Measurements from ENCODE around the gene DHFR. TPM values are rescaled to one million over a fixed set of nuclear protein-coding genes. Genes with fewer than 3 reads are reported as not detected.

Gene DHFR
- total RNA-seq, 4 donors from 2014 or later: 0.89 to 3.6 (median 2.1) TPM

- DNase-seq (ENCODE audit: low spot score in 2 of 2): no peak
- intact Hi-C loops (cut with DNase I; ENCODE audit: low total_unique reads): no loop called here
- 98 to 100% methylated on average over 1 of the region's 1 CpG for WGBS, 2 donors
- TF ChIP-seq, protein P1, sequence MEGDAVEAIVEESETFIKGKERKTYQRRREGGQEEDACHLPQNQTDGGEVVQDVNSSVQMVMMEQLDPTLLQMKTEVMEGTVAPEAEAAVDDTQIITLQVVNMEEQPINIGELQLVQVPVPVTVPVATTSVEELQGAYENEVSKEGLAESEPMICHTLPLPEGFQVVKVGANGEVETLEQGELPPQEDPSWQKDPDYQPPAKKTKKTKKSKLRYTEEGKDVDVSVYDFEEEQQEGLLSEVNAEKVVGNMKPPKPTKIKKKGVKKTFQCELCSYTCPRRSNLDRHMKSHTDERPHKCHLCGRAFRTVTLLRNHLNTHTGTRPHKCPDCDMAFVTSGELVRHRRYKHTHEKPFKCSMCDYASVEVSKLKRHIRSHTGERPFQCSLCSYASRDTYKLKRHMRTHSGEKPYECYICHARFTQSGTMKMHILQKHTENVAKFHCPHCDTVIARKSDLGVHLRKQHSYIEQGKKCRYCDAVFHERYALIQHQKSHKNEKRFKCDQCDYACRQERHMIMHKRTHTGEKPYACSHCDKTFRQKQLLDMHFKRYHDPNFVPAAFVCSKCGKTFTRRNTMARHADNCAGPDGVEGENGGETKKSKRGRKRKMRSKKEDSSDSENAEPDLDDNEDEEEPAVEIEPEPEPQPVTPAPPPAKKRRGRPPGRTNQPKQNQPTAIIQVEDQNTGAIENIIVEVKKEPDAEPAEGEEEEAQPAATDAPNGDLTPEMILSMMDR (IDR thresholded peaks at IDR 0.05): no peak
- TF ChIP-seq POLR2A (IDR thresholded peaks at IDR 0.05): no peak
- H3K4me3 ChIP-seq (ENCODE audit: low read depth, poor library complexity, severe bottlenecking): no peak overlapping the region
Measured at GRCh38 chr5:80608731-80609130, 46.1 kb downstream of the DHFR start.

GRCh38 chr5:80607832-80608231 lies 47.0 kb downstream of the DHFR start:
- TF ChIP-seq, protein P1 (IDR thresholded peaks at IDR 0.05): no peak
- TF ChIP-seq POLR2A (IDR thresholded peaks at IDR 0.05): no peak

DNA sequence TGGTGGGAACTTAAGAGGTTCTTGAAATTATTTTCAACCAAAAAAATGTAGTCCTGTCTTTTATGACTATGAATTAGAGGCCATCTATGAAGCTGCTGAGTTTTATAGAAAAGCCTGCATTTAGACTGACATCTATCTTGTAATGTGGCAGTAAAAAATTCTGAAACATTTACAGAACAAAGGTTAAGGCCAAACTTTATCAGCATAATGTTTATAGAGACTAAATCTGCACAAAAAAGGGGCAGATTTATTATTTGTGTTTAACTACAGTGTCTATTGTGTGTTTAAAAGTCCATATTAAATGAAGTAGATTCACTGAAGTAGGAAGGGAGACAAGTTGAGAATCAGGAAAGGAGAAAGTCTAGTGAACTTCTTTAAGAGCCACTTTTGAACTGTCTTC lies 47.4 kb downstream of the DHFR start:
- TF ChIP-seq, protein P1 (IDR thresholded peaks at IDR 0.05): no peak
- no peak for TF ChIP-seq POLR2A (IDR thresholded peaks at IDR 0.05)
- DNase-seq (ENCODE audit: low spot score in 2 of 2): no peak
- no peak overlapping the region for H3K4me3 ChIP-seq (ENCODE audit: low read depth, poor library complexity, severe bottlenecking)
- intact Hi-C loops (cut with DNase I; ENCODE audit: low total_unique reads): no loop called here

More at GRCh38 chr5:80607832-80608231, 47.0 kb downstream of the DHFR start:
- no peak overlapping the region for H3K4me3 ChIP-seq (ENCODE audit: low read depth, poor library complexity, severe bottlenecking)
- DNase-seq (ENCODE audit: low spot score in 2 of 2): no peak
- intact Hi-C loops (cut with DNase I; ENCODE audit: low total_unique reads): no loop called here

GRCh38 chr5:80600943-80601693 lies 53.7 kb downstream of the DHFR start:
- intact Hi-C loops (cut with DNase I; ENCODE audit: low total_unique reads): no loop called here
- TF ChIP-seq POLR2A (IDR thresholded peaks at IDR 0.05): no peak
- TF ChIP-seq, protein P1 (IDR thresholded peaks at IDR 0.05): no peak
- H3K4me3 ChIP-seq (ENCODE audit: low read depth, poor library complexity, severe bottlenecking): no peak overlapping the region
- no peak for DNase-seq (ENCODE audit: low spot score in 2 of 2)
- 84 to 97% methylated on average over 2 of the region's 2 CpGs for WGBS, 2 donors

DNA sequence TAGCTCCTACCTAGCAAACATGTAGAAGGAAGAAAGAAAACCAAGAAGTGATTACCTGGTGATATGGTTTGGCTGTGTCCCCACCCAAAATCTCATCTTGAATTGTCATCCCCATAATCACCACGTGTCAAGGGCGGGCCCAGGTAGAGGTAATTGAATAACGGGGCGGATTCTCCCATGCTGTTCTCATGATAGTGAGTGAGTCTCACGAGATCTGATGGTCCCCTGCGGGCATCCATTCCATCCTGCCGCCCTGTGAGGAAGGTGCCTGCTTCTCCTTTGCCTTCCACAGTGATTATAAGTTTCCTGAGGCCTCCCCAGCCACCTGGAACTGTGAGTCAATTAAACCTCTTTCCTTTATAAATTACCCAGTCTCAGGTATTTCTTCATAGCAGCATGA lies 57.3 kb downstream of the DHFR start:
- no peak for DNase-seq (ENCODE audit: low spot score in 2 of 2)
- intact Hi-C loops (cut with DNase I; ENCODE audit: low total_unique reads): no loop called here
- 60 to 75% methylated on average over 7 of the region's 7 CpGs for WGBS, 2 donors
- TF ChIP-seq, protein P1 (IDR thresholded peaks at IDR 0.05): no peak
- TF ChIP-seq POLR2A (IDR thresholded peaks at IDR 0.05): no peak
- no peak overlapping the region for H3K4me3 ChIP-seq (ENCODE audit: low read depth, poor library complexity, severe bottlenecking)

DNA sequence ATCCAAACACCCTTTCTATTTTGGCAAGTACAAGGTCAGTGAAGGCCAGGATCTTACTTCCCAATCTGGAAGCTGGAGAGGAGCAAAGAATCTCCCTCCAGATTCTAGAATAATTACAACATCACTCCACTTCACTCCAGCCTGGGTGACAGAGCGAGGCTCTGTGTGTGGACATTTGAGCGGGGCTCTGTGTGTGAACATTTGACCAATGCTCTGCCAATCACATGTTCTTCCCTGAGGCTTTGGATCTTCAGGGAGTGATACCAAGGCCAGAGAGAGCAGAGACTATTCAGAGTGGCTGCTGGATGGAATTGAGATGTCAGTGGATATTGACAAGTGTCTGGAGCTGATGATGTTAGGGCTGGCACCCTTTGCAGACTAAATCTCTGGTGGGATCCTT lies 60.0 kb downstream of the DHFR start:
- intact Hi-C loops (cut with DNase I; ENCODE audit: low total_unique reads): no loop called here
- 50 to 60% methylated on average over 2 of the region's 2 CpGs for WGBS, 2 donors
- no peak for DNase-seq (ENCODE audit: low spot score in 2 of 2)
- no peak for TF ChIP-seq POLR2A (IDR thresholded peaks at IDR 0.05)
- TF ChIP-seq, protein P1 (IDR thresholded peaks at IDR 0.05): no peak
- no peak overlapping the region for H3K4me3 ChIP-seq (ENCODE audit: low read depth, poor library complexity, severe bottlenecking)
